Activated CD8-positive, alpha-beta memory T cell treated with anti-CD3 and anti-CD28 coated beads, Interleukin-2, amount 50 U/mL, for 1 hour (primary cell): Measurements from ENCODE around the gene KRT75.

ENCODE experiments used
- DNase-seq: peaks from one replicate; pipeline ENCODE4 v3.0.0-alpha.2; 2020; ENCODE audit errors: extremely low read depth

KRT75 gene

GRCh38 chr12:52391618-52392002 lies 42.6 kb downstream of the KRT75 start:
- no peak for DNase-seq

- DNase-seq = no peak
Observed at GRCh38 chr12:52390739-52391617, 43.2 kb downstream of the KRT75 start.

- no peak for DNase-seq
Observed at GRCh38 chr12:52389313-52390207, 44.6 kb downstream of the KRT75 start.

GRCh38 chr12:52387859-52388258 lies 46.3 kb downstream of the KRT75 start:
- no peak for DNase-seq

- no peak for DNase-seq
Observed at GRCh38 chr12:52385226-52385702, 48.9 kb downstream of the KRT75 start, which contains the start of gene KRT84. TSS of gene KRT84 (minus strand) at chr12:52385652. CDS start at chr12:52385585, 67 bp downstream.

- no peak for DNase-seq
Observed at GRCh38 chr12:52383331-52383730, 50.8 kb downstream of the KRT75 start.

- DNase-seq = no peak
Observed at GRCh38 chr12:52382854-52383253, 51.3 kb downstream of the KRT75 start.

GRCh38 chr12:52381206-52381605 lies 53.0 kb downstream of the KRT75 start:
- DNase-seq = no peak

GRCh38 chr12:52380271-52380694 lies 53.9 kb downstream of the KRT75 start:
- DNase-seq = no peak

- no peak for DNase-seq
Observed at GRCh38 chr12:52379536-52379935, 54.6 kb downstream of the KRT75 start.

- no peak for DNase-seq
Observed at GRCh38 chr12:52378091-52378490, 56.1 kb downstream of the KRT75 start.

GRCh38 chr12:52377266-52377665 lies 56.9 kb downstream of the KRT75 start:
- no peak for DNase-seq
